Ovary (tissue), 9 donors: Measurements from ENCODE around the gene PTGR1. TPM values are rescaled to one million over a fixed set of nuclear protein-coding genes. Genes with fewer than 3 reads are reported as not detected.
"Not testable (repeated sequence)": the region's sequence is repeated elsewhere in the genome, so short reads cannot be mapped to it uniquely, and the experiment has no call there.

ENCODE experiments used
- DNase-seq, 5 donors: peaks; one replicate each; pipeline ENCODE4 v3.0.0-alpha.2; 2019 to 2020
- H3K27ac ChIP-seq, 2 donors: fragments of 200-600 bp; one replicate each; pipeline versions ENCODE4 v1.5.1 to v1.8.0; 2019 to 2022
- H3K27me3 ChIP-seq: fragments of 200-600 bp; one replicate; pipeline ENCODE4 v1.8.0; 2022
- H3K36me3 ChIP-seq: fragments of 200-600 bp; sonication (generic); one replicate; pipeline ENCODE4 v1.5.1; 2019
- H3K4me1 ChIP-seq: one replicate; pipeline ENCODE4 v1.8.1; 2013; ENCODE audit warnings: mild to moderate bottlenecking, moderate library complexity; ENCODE audit not compliant: insufficient read depth
- H3K4me3 ChIP-seq: fragments of 200-600 bp; sonication (generic); one replicate; pipeline ENCODE4 v1.5.1; 2017
- H3K9me3 ChIP-seq, 2 donors: fragments of 200-600 bp in 1 of 2; sonication (generic) in 1 of 2; one replicate each; pipeline versions ENCODE4 v1.5.1 to v1.8.1; 2013 to 2019; ENCODE audit warnings: mild to moderate bottlenecking in 1 of 2, moderate library complexity in 1 of 2
- EP300 ChIP-seq: sonication (generic); formaldehyde crosslinking; IDR thresholded peaks from one replicate; pipeline ENCODE4 v1.6.1; 2017; ENCODE audit warnings: antibody characterized with exemption
- POLR2A ChIP-seq: fragments of 450-650 bp; IDR thresholded peaks from one replicate; pipeline ENCODE4 v1.6.1; 2017; ENCODE audit warnings: antibody characterized with exemption, mild to moderate bottlenecking, moderate library complexity
- WGBS, 3 donors: extraction: QIAGEN DNeasy Blood & Tissue Kit in 1 of 3; methylation state at CpG; one replicate each; pipeline versions ENCODE4 v1.1.5 to v1.1.7; 2013 to 2017; 5-methylcytosine and 5-hydroxymethylcytosine counted together
- intact Hi-C, 4 donors: fragments of 100-400 bp; cut with DNase I; formaldehyde crosslinking; loops; one replicate each; pipeline versions ENCODE4 v1.11.0 to v1.15.1; 2022 to 2023
- polyA plus RNA-seq, 2 donors: library from polyadenylated mRNA; stranded (reverse); fragments of 200-250 nt in 1 of 2; fragments of 350-450 nt in 1 of 2; fragmentation: Illumina TruSeq in 1 of 2; extraction: RNeasy Lipid Tissue Mini Kit (QIAGEN cat#74804) in 1 of 2; gene quantifications; one replicate each; pipeline ENCODE4 v1.2.3, GENCODE V29; 2013 to 2014
- total RNA-seq, 7 donors: library from RNA; depleted of rRNA in 2 of 7; stranded (reverse); fragments of >200 nt in 2 of 7; fragmentation: NEBNext Ultra II Directional in 3 of 7; extraction: Animal tissue kit (Norgen Biotek cat#: 25700) in 3 of 7; gene quantifications; one replicate each; pipeline versions ENCODE4 v1.1.0 to v1.2.4, GENCODE V29; 2016 to 2023
- TF ChIP-seq, protein P1 (sequence below), 3 donors: fragments of 450-650 bp in 2 of 3; fragments of 200-600 bp in 1 of 3; IDR thresholded peaks; one replicate each; pipeline versions ENCODE4 v1.5.1 to v1.8.0; 2016 to 2022; ENCODE audit warnings: antibody characterized with exemption in 3 of 3, mild to moderate bottlenecking in 1 of 3
- donor health status: DM: no; HTN: no; CAD: no; lungs with moderate emphysema.
- donor health status: DM: no; HTN: no; CAD: no.
- donor health status: Bipolar disorder and iron deficiency.
- donor health status: DM: yes; HTN: yes; CAD: no.
- donor health status: DM: no; HTN: no; CAD: no.
- donor health status: DM: yes; HTN: yes; CAD: no.

Gene PTGR1
- total and polyA plus RNA-seq, 9 donors = 7.3 to 45.3 (median 29.8) TPM

DNA sequence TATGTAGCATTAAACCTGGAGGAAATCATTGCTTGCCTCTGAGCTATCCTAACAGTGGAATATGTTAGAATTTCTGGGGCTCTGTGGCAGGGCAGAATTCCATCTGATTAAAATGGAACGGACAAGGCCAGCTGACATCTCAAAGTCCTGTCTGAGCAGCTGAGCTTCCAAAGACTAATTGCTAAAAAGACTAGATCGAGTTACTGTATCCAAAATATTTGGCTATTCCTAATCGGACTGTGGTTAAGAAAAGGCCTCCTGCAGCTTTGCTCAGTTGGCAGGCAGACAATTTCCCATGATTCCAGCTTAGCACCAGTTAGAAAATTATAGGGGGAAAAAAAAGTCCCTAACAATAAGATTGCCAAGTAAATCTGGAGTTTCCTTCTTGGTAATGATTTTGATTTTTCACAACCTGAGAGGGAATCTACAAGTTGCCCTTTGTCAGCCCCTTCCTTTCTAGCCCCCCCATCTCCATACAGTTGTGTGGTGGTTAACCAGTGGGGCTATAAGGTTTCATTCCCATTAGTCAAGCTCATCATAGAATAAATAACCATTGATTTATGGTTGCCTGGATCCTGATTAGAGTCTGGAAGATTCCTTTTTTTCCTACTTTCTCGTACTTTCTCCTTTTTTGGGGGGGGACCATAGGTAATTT lies 26.4 kb downstream of the PTGR1 start:
- DNase-seq = peak in 4 of 5 donors; percentile 36 to 61 (median 48)
- Histone ChIP-seq H3K4me3 (no peak overlapping the region), H3K27me3 (no peaks in the 10 kb centered on the region), H3K27ac (no peak overlapping the region), H3K9me3 (no peaks in the 10 kb centered on the region), H3K4me1 (no peaks in the 10 kb centered on the region), H3K36me3 (no peaks in the 10 kb centered on the region)
- TF ChIP-seq EP300 (no peak), POLR2A (no peak)
- TF ChIP-seq, protein P1, sequence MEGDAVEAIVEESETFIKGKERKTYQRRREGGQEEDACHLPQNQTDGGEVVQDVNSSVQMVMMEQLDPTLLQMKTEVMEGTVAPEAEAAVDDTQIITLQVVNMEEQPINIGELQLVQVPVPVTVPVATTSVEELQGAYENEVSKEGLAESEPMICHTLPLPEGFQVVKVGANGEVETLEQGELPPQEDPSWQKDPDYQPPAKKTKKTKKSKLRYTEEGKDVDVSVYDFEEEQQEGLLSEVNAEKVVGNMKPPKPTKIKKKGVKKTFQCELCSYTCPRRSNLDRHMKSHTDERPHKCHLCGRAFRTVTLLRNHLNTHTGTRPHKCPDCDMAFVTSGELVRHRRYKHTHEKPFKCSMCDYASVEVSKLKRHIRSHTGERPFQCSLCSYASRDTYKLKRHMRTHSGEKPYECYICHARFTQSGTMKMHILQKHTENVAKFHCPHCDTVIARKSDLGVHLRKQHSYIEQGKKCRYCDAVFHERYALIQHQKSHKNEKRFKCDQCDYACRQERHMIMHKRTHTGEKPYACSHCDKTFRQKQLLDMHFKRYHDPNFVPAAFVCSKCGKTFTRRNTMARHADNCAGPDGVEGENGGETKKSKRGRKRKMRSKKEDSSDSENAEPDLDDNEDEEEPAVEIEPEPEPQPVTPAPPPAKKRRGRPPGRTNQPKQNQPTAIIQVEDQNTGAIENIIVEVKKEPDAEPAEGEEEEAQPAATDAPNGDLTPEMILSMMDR (IDR thresholded peaks at IDR 0.05) = no peak
- intact Hi-C loops = no loop called here
- 9 to 22% (median 14%) methylated on average over 4 of the region's 4 CpGs for WGBS, 3 donors

DNA sequence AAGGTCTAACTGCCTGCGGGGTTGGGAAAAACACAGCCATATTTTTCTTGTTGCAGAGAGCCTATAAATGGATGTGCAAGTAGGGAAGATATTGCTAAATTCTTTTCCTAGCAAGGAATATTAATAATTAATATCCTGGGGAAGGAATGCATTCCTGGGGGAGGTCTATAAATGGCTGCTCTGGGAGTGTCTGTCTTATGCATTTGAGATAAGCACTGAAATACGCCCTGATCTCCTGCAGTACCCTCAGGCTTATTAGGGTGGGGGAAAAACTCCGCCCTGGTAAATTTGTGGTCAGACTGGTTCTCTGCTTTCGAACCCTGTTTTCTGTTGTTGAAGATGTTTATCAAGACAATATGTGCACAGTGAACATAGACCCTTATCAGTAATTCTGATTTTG lies 31.3 kb downstream of the PTGR1 start:
- H3K36me3 ChIP-seq, H3K4me1 ChIP-seq, H3K4me3 ChIP-seq, intact Hi-C loops, H3K27me3 ChIP-seq, DNase-seq, H3K27ac ChIP-seq, H3K9me3 ChIP-seq: not testable (repeated sequence)
- 97 to 98% (median 98%) methylated on average over 4 of the region's 4 CpGs for WGBS, 3 donors

DNA sequence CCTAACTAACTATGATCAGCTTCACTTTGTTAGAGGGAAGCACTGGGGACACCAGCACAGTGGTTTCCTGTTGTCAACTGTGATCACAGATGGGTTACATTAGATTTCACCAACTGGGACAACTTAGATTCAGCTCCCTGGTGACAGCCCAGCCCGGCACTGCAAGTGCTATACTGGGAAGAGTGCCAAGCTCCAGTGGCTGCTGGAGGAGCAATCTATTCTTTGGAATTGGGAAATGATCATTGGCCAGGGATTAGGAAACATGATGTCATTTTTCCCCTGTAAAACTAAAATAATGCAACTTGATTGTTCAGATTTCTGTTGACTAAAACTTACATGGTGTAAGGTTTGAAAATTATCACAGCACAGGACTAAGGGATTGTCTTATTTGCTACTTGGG lies 33.2 kb downstream of the PTGR1 start:
- intact Hi-C loops = no loop called here
- no peaks in the 10 kb centered on the region for H3K4me1 ChIP-seq
- no peaks in the 10 kb centered on the region for H3K27me3 ChIP-seq
- TF ChIP-seq POLR2A (no peak), EP300 (no peak)
- TF ChIP-seq, protein P1 (IDR thresholded peaks at IDR 0.05) = no peak
- H3K4me3 ChIP-seq = no peak overlapping the region
- 73 to 79% (median 75%) methylated on average over 1 of the region's 1 CpG for WGBS, 3 donors
- H3K36me3 ChIP-seq = no peaks in the 10 kb centered on the region
- H3K27ac ChIP-seq = no peak overlapping the region
- no peak for DNase-seq
- H3K9me3 ChIP-seq = no peaks in the 10 kb centered on the region

DNA sequence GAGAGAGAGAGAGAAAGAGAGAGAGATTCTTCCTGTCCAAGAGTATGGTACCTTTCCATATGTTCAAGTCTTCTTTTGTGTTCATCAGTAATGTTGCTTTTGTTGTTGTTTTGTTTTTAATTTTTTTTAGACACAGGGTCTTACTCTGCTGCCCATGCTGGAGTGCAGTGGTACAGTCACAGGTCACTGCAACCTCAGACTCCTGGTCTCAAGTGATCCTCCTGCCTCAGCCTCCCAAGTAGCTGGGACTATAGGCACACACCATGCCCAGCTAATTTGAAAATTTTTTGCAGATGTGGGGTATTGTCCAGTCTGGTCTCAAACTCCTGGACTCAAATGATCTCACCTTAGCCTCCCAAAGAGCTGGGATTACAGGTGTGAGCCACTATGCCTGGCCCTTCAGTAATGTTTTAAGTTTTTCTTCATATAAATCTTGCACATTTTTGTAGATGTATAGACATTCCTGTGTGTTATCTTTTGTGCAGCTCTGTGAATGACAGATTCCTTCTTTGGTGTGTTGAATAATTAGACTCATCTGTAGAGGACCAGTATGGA lies 38.2 kb downstream of the PTGR1 start:
- Histone ChIP-seq H3K36me3 (no peaks in the 10 kb centered on the region), H3K4me3 (no peak overlapping the region), H3K27ac (no peak overlapping the region), H3K4me1 (no peaks in the 10 kb centered on the region), H3K9me3 (no peaks in the 10 kb centered on the region), H3K27me3 (no peaks in the 10 kb centered on the region)
- TF ChIP-seq POLR2A = no peak
- TF ChIP-seq EP300 = no peak
- TF ChIP-seq, protein P1 (IDR thresholded peaks at IDR 0.05) = no peak
- no peak for DNase-seq
- intact Hi-C loops = no loop called here

DNA sequence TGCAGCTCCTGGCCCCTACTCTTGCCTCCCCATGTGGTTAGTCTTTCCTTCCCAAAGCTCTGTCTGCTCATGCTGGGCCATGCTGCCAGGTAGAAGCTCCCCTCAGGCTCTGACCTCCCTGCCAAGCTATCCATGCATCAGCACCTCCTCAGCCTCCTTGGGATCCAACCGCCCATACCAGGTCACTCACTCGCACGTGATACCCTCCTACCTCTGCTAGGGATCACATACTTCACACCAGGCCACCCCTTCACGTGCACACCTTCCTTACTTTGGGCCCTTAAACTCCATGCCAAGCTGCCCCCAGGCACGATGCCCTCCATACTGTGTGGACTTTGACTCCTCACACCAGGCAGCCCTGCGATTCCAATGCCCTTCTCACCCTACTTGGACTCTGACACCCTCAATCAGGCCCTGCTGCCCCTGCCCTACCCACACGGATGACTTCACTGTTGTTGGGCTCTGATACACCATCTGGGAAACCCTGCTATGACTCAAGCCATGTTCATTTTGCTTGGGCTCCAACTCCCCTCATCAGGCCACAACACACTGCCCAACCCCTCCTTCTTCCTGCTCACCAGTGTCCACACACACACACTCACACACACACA lies 40.3 kb downstream of the PTGR1 start:
- no peak overlapping the region for H3K27ac ChIP-seq
- 86 to 95% (median 91%) methylated on average over 7 of the region's 7 CpGs for WGBS, 3 donors
- peaks cover 0 to 4% of the 10 kb centered on the region in 2 donors for H3K9me3 ChIP-seq
- no peaks in the 10 kb centered on the region for H3K27me3 ChIP-seq
- TF ChIP-seq EP300 = no peak
- TF ChIP-seq POLR2A = no peak
- TF ChIP-seq, protein P1 (IDR thresholded peaks at IDR 0.05) = no peak
- no peak for DNase-seq
- H3K4me1 ChIP-seq = no peaks in the 10 kb centered on the region
- H3K4me3 ChIP-seq = no peak overlapping the region
- intact Hi-C loops = no loop called here
- no peaks in the 10 kb centered on the region for H3K36me3 ChIP-seq

DNA sequence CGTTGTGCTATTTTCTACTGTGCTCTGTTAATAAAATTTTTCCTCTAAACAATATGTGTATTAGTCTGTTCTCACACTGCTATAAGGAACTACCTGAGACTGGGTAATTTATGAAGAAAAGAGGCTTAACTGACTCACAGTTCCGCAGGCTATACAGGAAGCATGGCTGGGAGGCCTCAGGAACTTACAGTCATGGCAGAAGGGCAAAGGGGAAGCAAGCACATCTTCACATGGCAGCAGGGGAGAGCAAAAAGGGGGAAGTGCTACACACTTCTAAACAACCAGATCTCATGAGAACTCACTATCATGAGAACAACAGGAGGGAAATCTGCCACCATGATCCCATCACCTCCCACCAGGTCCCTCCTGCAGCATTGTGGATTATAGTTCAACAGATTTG lies 44.0 kb downstream of the PTGR1 start:
- H3K27me3 ChIP-seq, H3K4me3 ChIP-seq, intact Hi-C loops, H3K36me3 ChIP-seq, H3K27ac ChIP-seq, DNase-seq, H3K4me1 ChIP-seq: not testable (repeated sequence)
- peaks cover 0 to 12% of the 10 kb centered on the region in 2 donors for H3K9me3 ChIP-seq
- WGBS, 3 donors = 89 to 95% (median 93%) methylated on average over 2 of the region's 2 CpGs
